GM23338 (cell line): Measurements from ENCODE around the gene TIMMDC1. TPM values are rescaled to one million over a fixed set of nuclear protein-coding genes. Genes with fewer than 3 reads are reported as not detected.
A peak's percentile ranks its signal among the peaks of the same experiment; 100 is the strongest.

ENCODE experiments used
- ATAC-seq: fragments of 200-7000 bp; cut with Tn5 transposase; 3 replicates; pipeline ENCODE4 v1.9.1; 2020
- DNase-seq: peaks from one replicate; pipeline ENCODE4 v3.0.0-alpha.2; 2015; ENCODE audit warnings: low spot score
- H2AFZ ChIP-seq: fragments of 200-600 bp; sonication (generic); 2 replicates; pipeline ENCODE4 v1.8.0; 2016; ENCODE audit warnings: antibody characterized with exemption, mild to moderate bottlenecking, moderate library complexity
- H3F3A ChIP-seq: fragments of 200-600 bp; sonication (generic); replicated peaks from 2 replicates; pipeline ENCODE4 v1.8.0; 2017; ENCODE audit warnings: antibody characterized with exemption, mixed run types, low read depth
- H3K27ac ChIP-seq: fragments of 200-600 bp; sonication (generic); 2 replicates; pipeline ENCODE4 v1.6.1; 2016; ENCODE audit warnings: low read depth
- H3K27me3 ChIP-seq: fragments of 200-600 bp; sonication (generic); 2 replicates; pipeline ENCODE4 v1.8.0; 2016; ENCODE audit warnings: mild to moderate bottlenecking, mixed run types, moderate library complexity; ENCODE audit not compliant: insufficient read depth
- H3K36me3 ChIP-seq: fragments of 200-600 bp; sonication (generic); 2 replicates; pipeline ENCODE4 v1.8.0; 2016; ENCODE audit warnings: mild to moderate bottlenecking; ENCODE audit not compliant: insufficient read depth
- H3K4me1 ChIP-seq: fragments of 200-600 bp; sonication (generic); 2 replicates; pipeline ENCODE4 v1.8.0; 2016; ENCODE audit warnings: mild to moderate bottlenecking, moderate library complexity; ENCODE audit not compliant: insufficient read depth
- H3K4me2 ChIP-seq: fragments of 200-600 bp; sonication (generic); 2 replicates; pipeline ENCODE4 v1.7.1; 2017; ENCODE audit warnings: mixed run types
- H3K4me3 ChIP-seq: fragments of 200-600 bp; sonication (generic); 2 replicates; pipeline ENCODE4 v1.6.1; 2016; ENCODE audit warnings: mixed run types
- H3K79me2 ChIP-seq: fragments of 200-600 bp; sonication (generic); replicated peaks from 2 replicates; pipeline ENCODE4 v1.8.0; 2017; ENCODE audit warnings: mild to moderate bottlenecking; ENCODE audit not compliant: insufficient read depth
- H3K9me2 ChIP-seq: fragments of 200-600 bp; sonication (generic); 2 replicates; pipeline ENCODE4 v1.8.0; 2017; ENCODE audit not compliant: insufficient read depth
- H4K20me1 ChIP-seq: fragments of 200-600 bp; sonication (generic); replicated peaks from 2 replicates; pipeline ENCODE4 v1.8.0; 2017; ENCODE audit warnings: mild to moderate bottlenecking; ENCODE audit not compliant: insufficient read depth
- H3K27ac Mint-ChIP-seq: 2 replicates; pipeline ENCODE4 v1.8.0; 2020; ENCODE audit warnings: inconsistent platforms, mild to moderate bottlenecking, moderate library complexity, mixed read lengths
- H3K27me3 Mint-ChIP-seq: 3 replicates; pipeline ENCODE4 v1.8.0; 2022; ENCODE audit warnings: low read depth, mild to moderate bottlenecking, moderate library complexity, mixed read lengths, inconsistent platforms; ENCODE audit not compliant: insufficient read depth, poor library complexity
- H3K36me3 Mint-ChIP-seq: 3 replicates; pipeline ENCODE4 v1.8.0; 2021; ENCODE audit warnings: low read depth, mild to moderate bottlenecking, inconsistent platforms, moderate library complexity, mixed read lengths
- H3K4me1 Mint-ChIP-seq: 3 replicates; pipeline ENCODE4 v1.8.0; 2020; ENCODE audit warnings: mild to moderate bottlenecking, inconsistent platforms, mixed read lengths
- H3K4me3 Mint-ChIP-seq: 3 replicates; pipeline ENCODE4 v1.8.0; 2021; ENCODE audit warnings: moderate library complexity, mild to moderate bottlenecking, inconsistent platforms, mixed read lengths
- H3K9me3 Mint-ChIP-seq: 3 replicates; pipeline ENCODE4 v1.8.0; 2020; ENCODE audit warnings: moderate library complexity, mild to moderate bottlenecking, inconsistent platforms, mixed read lengths
- CREB1 ChIP-seq: fragments of 250-450 bp; sonication (Bioruptor Pico); IDR thresholded peaks from 2 replicates; pipeline ENCODE4 v1.5.0; 2020; ENCODE audit warnings: low read depth, mild to moderate bottlenecking, moderate library complexity
- CTCF ChIP-seq, 2 experiments: fragments of 200-600 bp in 1 of 2; sonication (generic) in 1 of 2; conservative IDR thresholded peaks; 2 replicates each; pipeline versions ENCODE4 v1.5.1 to v1.6.1; 2016 to 2017; ENCODE audit warnings: antibody characterized with exemption in 2 of 2, low read depth in 2 of 2, mild to moderate bottlenecking in 2 of 2, moderate library complexity in 1 of 2
- ETS1 ChIP-seq: IDR thresholded peaks from 2 replicates; pipeline ENCODE4 v1.6.1; 2016; ENCODE audit warnings: antibody characterized with exemption
- EZH2phosphoT487 ChIP-seq: fragments of 200-600 bp; sonication (generic); IDR thresholded peaks from one replicate; pipeline ENCODE4 v1.8.1; 2018; ENCODE audit warnings: antibody characterized with exemption; ENCODE audit not compliant: unreplicated experiment
- NANOG ChIP-seq: IDR thresholded peaks from 2 replicates; pipeline ENCODE4 v1.6.1; 2016; ENCODE audit warnings: antibody characterized with exemption, borderline replicate concordance
- REST ChIP-seq: IDR thresholded peaks from one replicate; pipeline ENCODE4 v1.6.1; 2018; ENCODE audit warnings: antibody characterized with exemption; ENCODE audit not compliant: unreplicated experiment
- STAT1 ChIP-seq: IDR thresholded peaks from one replicate; pipeline ENCODE4 v1.6.1; 2016; ENCODE audit warnings: antibody characterized with exemption; ENCODE audit not compliant: unreplicated experiment
- ZNF114 ChIP-seq: fragments of 250-450 bp; sonication (Bioruptor Pico); IDR thresholded peaks from 2 replicates; pipeline ENCODE4 v1.5.0; 2020; ENCODE audit warnings: mild to moderate bottlenecking, moderate library complexity
- polyA plus RNA-seq: library from polyadenylated mRNA; unstranded; fragments of >200 nt; fragmentation: Nextera tagmentation; extraction: Ambion mirVana; gene quantifications from 2 replicates; pipeline ENCODE4 v1.2.1, GENCODE V29; 2016
- total RNA-seq: library from RNA; depleted of rRNA; stranded (reverse); fragments of >200 nt; shearing (Covaris generic); gene quantifications from 2 replicates; pipeline ENCODE4 v1.2.3, GENCODE V29; 2014

The TIMMDC1 gene
- total and polyA plus RNA-seq, 2 experiments from 2014 or later, result 62.2 to 105 TPM

- H3K27ac ChIP-seq, result no peak overlapping the region
- no peak for DNase-seq
- no peaks in the 10 kb centered on the region for H3K36me3 ChIP-seq
- no peaks in the 10 kb centered on the region for H3K4me1 ChIP-seq
- H3F3A ChIP-seq, result no peaks in the 10 kb centered on the region
- TF ChIP-seq NANOG (no peak), ETS1 (no peak)
- H3K9me3 Mint-ChIP-seq, result no peaks in the 10 kb centered on the region
- ATAC-seq, result no peak
- no peak overlapping the region for H2AFZ ChIP-seq
- no peak overlapping the region for H3K4me3 Mint-ChIP-seq
- no peaks in the 10 kb centered on the region for H3K9me2 ChIP-seq
- no peak overlapping the region for H3K4me2 ChIP-seq
- no peak overlapping the region for H3K4me3 ChIP-seq
- H3K27me3 Mint-ChIP-seq, result peaks cover 4% of the 10 kb centered on the region
- no peaks in the 10 kb centered on the region for H3K36me3 Mint-ChIP-seq
- H3K4me1 Mint-ChIP-seq, result no peaks in the 10 kb centered on the region
- no peaks in the 10 kb centered on the region for H3K27me3 ChIP-seq
- H3K79me2 ChIP-seq, result no peaks in the 10 kb centered on the region
- no peaks in the 10 kb centered on the region for H4K20me1 ChIP-seq
- H3K27ac Mint-ChIP-seq, result no peak overlapping the region
Measured at GRCh38 chr3:119570229-119570628, 71.9 kb downstream of the TIMMDC1 start.

- no peak overlapping the region for H3K4me2 ChIP-seq
- no peak for TF ChIP-seq EZH2phosphoT487
- TF ChIP-seq ETS1, result no peak
- TF ChIP-seq STAT1, result no peak
- no peak for TF ChIP-seq CTCF (conservative IDR thresholded peaks at IDR 0.05; ENCODE audit: low read depth in 2 of 2)
- no peak for TF ChIP-seq CREB1 (CRISPR knock-in tag)
- TF ChIP-seq NANOG, result no peak
- no peak for TF ChIP-seq ZNF114
- no peak for TF ChIP-seq REST
Measured at GRCh38 chr3:119571230-119571629, 72.9 kb downstream of the TIMMDC1 start.

More at GRCh38 chr3:119571230-119571629, 72.9 kb downstream of the TIMMDC1 start:
- Histone ChIP-seq H2AFZ (peak overlapping the region; percentile 91), H3K9me2 (no peaks in the 10 kb centered on the region), H3K27ac (no peak overlapping the region), H3K36me3 (no peaks in the 10 kb centered on the region), H4K20me1 (no peaks in the 10 kb centered on the region), H3K79me2 (no peaks in the 10 kb centered on the region), H3F3A (no peaks in the 10 kb centered on the region), H3K4me1 (no peaks in the 10 kb centered on the region), H3K27me3 (no peaks in the 10 kb centered on the region), H3K4me3 (no peak overlapping the region)
- Mint-ChIP-seq H3K27ac (no peak overlapping the region), H3K27me3 (peaks cover 4% of the 10 kb centered on the region), H3K36me3 (no peaks in the 10 kb centered on the region), H3K4me3 (no peak overlapping the region), H3K4me1 (no peaks in the 10 kb centered on the region), H3K9me3 (no peaks in the 10 kb centered on the region)
- no peak for ATAC-seq
- no peak for DNase-seq
